GM19468 (cell line): Measurements from ENCODE around the gene RSBN1L.

ENCODE experiments used
- ATAC-seq: cut with Tn5 transposase; IDR thresholded peaks from one replicate; pipeline ENCODE4 v1.9.1; 2021; ENCODE audit warnings: mild to moderate bottlenecking, moderate library complexity, moderate number of reproducible peaks; ENCODE audit not compliant: unreplicated experiment; ENCODE audit errors: extremely low read depth

RSBN1L gene

DNA sequence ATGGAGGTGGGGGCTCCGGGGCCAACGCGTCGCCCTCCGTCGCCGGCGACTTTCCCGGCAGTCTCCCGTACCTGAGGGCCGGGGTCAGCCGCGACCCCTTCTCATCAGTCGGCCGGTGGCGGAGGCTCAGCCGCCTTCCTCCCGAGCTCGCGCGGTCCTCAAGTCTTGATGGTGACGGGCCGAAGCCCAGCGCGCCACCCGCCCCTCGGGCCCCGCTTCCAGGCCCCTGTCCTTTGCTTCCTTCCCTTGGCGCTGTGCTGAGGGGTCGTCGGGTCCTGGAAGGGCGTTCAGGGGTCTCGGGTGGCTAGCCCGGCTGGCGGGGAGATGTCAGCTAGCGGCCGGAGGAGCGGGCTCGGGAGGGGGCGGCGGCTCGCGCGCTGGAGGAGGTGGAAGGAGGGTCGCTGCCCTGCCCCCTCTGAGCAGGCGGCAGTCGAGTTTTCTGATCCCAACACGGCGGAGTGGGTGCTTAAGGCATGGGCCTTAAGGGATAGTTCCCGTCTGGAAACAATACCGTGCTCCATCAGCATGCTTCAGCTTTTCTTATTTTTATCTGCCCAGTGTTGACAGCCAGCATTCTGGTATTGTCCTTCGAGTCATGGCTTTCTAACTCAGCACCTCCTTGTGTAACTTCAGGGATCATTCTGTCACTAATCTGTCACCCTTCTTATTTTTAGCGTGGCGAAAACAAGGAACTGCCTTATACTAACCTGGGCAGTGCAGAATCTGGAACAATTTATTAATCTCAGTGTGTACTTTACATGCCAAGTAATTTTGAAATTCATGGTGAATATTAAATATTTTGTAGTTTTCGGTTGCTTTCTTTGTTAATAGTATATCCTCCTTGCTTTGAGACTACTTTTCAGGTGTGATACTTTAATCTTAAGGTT is 103.1 kb downstream of the RSBN1L start:
- ATAC-seq = no peak

DNA sequence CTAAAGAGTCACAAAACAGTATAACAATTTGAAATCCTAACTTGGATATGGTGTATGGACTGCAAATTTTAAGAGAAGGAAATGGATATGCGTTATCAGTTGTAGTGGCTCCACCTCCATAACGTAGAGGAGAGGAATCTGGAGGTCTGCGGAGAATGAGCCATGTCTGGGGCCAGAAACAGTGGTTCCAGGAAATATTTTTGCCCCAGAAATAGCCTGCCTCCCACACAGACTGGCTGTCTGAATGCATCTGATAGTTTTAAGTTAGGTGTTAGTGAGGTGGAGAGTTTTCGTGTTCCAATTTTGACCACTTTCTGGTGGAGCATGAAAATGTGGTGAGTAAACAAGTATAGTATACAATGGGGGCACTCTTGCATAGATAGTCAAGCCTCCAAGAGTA is 103.9 kb downstream of the RSBN1L start:
- ATAC-seq = no peak

DNA sequence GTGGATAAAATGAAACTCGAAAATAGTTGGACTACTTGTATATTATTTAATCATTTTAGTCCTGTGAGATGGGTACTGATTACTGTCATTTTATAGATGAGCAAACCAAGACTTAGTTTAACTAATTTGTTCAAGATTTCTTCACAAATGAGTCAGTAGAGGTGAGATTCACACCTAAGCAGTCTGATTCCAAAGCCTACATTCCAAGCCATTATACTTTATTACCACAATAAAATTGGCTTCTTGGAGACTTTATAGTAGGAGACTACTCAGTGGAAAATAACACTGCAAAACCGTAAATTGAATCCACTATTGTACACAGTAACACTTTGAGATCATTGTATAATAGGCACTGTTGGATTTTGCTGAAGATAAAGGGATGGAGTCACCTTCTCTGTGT is 104.5 kb downstream of the RSBN1L start:
- ATAC-seq = no peak

DNA sequence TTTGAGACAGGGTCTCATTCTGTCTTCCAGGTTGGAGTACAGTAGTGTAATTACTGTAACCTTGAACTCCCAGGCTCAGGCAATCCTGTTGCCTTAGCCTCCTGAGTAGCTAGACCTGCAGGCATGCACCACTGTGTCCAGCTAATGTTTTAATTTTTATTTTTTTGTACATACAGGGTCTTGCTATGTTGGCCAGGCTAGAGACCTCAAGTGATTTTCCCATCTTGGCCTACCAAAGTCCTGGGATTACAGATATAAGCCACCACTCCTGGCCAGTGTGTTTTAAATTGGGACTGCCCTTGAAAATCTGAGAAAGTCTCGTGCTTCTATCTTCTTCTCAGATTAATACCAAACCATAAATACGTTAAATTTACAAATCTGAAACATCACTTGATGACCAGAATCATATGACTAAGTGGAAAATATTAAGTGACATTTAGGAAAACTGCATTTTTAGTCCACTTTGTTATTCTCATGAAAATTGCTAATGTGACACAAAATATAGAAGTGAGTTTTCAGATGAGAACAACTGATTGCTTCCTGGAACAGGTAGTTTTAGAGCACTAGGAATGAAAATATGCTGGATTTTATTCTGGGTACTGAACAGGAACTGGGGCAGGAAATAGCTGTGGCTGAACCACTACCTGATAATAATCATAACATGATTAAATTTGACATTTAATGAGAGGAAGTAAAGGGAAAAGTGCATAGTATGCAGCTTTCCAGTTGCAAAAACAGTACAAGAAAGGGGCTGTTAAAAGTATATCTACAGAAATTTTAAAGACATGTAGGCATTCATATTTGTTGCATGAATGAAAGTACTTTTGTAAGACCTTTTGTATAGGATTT is 106.5 kb downstream of the RSBN1L start:
- no peak for ATAC-seq

DNA sequence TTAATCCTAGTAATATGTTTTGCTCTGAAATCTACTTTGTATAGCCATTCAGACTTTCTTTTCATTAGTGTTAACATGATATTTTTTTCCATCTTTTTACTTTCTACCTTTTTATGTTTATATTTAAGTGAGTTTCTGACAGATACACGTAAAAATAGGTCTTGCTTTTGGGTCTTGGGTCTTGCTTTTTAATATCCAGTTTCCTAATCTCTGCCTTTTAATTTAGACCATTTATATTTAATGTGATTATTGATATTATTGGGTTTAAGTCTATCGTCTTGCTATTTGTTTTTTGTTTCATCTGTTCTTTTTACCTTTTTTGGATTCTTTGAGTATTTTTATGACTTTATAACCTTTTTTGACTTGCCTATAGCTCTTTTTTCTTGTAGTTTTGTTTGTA is 110.2 kb downstream of the RSBN1L start:
- no peak for ATAC-seq

DNA sequence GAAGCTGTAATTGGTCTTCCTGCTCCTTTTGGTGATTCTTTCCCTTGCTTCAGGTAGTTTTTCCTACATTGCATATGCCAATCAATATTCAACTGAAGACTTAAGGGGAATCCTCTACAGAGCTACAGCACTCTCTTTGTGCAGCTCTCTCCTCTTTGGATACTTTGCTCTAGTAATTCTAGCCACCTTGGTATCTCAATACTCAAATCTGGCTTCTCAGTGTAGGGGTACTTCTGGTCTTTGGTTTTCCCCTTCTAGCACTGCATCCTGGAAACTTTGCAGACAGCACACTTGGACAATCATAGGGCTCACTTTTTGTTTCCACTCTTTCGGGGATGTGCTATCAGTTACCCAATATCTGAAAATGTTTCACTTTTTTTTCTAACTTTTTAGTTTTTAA is 112.3 kb downstream of the RSBN1L start:
- ATAC-seq = no peak

DNA sequence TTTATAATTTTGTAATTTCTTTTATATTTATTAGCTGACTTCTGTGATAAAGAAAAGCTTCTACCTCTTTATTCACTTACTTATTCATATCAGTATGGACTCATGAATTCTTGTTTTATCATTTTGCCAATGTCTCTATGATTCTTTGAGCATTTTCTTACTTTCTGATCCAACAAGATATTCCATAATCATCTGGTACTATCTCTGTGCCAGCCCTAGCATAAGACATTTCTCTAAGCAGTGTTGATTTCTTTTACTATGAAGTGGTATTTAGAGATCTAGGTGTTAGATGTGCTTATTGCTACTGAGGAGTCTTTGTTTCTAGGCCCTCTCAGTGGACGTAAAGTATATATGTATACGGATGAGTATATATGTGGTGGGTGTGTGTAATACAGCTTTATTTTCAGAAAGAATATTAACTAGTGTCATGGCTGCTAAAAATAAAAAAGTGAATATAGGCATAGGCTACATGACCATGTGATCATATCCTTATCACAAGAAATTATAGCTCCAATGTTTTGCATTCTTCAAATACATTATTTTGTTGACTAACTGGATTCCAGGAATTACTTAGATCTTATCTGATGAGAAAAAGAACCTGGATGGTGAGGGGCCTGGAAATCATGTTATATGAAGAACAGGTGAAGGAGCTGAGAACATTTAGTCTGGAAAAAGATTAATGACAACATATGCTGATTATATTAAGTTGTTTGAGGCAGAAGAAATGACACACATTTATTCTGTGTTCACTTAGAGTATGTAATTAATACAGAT is 115.4 kb downstream of the RSBN1L start:
- ATAC-seq = no peak

DNA sequence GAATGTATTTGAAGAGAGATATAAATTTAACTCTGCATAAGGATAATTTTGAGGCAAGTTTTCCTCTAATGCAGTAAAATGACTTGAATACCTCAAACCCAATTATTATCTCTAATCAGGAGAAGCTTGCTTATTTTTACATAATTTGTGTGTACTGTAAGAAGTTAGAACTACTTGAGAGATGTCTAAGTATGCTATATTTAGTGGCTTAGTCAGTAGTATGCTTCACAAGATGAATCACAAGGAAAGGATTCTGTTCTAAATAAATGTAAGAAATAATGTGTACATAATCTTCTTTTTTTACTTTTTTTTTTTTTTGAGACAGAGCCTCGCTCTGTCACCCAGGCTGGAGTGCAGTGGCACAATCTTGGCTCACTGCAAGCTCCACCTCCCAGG is 116.0 kb downstream of the RSBN1L start:
- ATAC-seq = no peak

DNA sequence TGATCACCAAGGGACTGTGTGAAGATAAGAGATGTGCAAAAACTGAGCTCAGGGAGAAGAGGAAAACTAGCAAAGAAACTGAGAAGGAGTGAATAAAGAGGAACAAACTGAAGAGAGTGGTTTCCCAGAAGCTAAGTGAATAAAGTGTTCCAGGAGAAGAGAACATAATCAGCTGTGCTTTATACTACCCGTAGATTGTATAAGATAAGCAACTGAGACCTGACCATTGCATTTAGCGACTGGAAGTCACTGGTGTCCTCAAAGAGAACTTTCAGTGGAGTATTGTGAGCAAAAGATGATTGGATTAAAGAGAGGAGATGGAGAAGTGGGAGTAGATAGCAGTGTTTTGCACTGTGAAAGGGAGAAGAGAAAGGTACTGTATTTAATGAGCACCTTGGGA is 116.9 kb downstream of the RSBN1L start:
- ATAC-seq = no peak

DNA sequence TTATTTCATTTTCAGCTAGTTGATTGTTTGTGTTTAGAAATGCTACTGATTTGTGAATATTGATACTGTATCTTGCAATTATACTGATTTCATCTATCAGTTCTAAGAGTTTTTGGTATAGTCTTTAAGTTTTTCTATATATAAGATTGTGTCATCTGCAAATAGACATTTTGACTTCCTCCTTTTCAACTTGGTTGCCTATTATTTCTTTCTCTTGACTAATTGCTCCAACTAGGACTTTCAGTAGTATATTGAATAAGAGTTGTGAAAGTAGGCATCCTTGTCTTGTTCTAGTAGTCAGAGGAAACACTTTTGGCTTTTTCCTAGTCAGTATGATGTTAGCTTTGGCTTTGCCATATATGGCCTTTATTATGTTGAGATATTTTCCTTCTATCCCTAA is 122.8 kb downstream of the RSBN1L start:
- no peak for ATAC-seq

DNA sequence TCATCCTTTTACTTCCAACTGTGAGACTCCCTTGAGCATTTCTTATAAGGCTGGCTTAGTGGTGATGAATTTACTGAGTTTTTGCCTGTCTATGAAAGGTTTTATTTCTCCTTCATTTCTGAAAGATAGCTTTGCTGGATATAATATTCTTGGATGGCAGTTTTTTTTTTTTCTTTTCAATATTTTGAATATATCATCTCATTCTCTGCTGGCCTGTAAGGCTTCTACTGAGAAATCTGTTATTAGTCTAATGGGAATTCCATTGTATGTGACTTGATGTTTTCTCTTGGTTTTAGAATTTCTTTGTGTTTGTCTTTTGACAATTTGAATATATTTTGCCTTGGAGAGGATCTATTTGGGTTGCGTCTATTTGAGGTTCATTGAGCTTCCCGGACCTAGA is 124.7 kb downstream of the RSBN1L start:
- ATAC-seq = no peak

DNA sequence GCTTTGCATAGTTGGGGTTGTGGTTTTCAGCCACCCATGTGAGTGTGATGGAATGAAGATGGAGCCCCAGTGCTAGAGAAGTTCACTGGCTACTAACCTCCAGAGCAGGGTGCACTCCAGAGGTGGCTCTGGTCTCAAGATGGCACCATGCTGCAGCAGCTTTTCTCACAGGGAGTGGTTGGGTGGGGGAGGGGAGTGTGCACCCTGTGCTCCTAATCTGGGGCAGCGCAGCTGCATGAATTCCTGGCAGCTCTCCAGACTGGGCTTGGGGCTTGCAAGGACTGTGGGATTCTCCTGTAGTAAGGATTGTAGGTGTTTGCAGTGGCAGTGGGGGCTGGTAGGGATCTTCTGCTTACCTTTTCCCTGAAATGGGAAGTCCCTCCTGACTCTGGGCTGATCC is 126.0 kb downstream of the RSBN1L start:
- ATAC-seq = no peak

DNA sequence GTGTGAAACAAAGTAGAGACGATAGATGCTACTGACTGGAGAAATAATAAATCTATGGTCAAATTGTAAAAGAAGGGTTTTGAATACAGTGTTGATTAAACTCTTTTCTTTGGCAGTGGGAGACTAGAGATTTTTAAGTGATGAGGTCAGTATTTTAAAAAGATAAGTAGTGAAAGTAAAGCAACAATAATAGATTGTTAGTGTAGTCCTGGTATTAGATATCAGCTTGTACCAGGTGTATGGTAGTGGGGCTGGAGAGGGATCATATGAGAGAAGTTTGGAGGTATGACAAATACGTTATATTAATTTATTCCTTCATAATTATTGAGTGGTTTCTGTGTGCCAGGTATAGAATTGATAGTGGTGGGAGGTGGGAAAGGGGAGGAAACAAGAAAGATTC is 127.5 kb downstream of the RSBN1L start:
- no peak for ATAC-seq

DNA sequence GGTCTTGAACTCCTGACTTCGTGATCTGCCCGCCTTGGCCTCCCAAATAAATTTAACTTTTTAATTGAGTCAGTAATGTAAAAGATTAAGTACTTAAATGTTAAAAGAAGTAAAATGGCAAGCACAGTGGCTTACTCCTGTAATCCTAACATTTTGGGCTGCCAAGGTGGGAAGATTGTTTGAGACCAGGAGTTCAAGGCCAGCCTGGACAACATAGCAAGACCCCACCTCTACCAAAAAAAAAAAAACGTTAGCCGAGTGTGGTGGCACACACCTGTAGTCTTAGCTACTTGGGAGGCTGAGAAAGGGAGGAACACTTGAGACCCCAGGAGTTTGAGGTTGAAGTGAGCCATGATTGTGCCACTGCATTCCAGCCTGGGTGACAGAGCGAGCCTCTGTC is 128.4 kb downstream of the RSBN1L start:
- ATAC-seq = no peak

DNA sequence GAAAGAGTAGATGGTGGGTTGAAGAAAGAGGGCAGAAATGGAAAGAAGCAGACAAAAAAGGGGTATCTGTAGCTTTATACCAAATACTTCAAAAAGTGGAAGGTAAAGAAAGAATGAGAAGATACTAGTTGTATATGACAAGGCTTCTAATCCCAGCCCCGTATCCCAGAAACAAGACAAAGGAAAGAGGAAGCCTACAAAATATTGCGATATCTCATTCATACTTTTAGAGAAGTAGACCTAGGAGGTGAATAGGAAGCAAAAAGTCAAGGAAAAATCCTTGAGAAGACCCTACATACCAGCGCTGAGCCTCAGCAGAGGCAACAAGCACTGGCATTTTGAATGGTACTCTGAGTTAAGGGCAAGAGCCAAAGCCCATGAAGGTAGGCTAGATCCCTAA is 128.9 kb downstream of the RSBN1L start:
- no peak for ATAC-seq

DNA sequence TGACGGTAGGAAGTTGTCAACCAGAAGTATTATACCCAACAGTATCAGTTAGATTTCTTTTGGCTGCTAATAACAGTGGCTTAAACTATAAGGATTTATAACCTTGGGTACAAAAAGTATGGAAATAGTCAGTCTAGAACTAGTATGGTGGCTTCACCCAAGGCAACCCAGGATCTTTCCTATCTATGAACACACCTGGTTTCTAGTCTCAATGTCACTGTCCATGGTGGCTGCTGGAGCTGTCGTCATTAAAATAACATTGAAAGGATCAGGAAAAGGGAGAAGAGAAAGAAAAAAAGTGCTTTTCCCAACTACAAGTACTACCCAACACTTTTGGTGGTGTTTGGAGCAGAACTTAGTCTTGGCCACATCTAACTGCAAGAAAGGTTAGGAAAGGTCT is 130.0 kb downstream of the RSBN1L start:
- ATAC-seq = no peak

DNA sequence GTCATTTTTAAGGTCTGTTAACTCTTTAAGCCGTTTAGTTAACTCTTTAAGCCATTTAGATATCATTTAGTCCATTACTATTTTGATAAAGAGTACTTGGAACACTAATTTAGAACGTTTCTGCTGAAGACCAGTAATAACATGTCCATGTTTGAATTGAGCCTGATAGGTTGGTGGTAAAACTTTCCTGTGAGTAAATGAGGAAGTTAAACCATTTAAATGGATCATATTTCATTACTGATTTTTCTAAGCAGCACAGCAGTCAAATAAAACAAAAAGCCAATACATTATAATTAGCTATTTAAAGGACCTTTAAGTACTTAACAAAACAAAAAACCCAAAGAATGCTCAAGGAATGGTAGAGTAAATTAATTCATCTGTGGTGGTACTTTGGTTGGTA is 131.7 kb downstream of the RSBN1L start:
- ATAC-seq = no peak

DNA sequence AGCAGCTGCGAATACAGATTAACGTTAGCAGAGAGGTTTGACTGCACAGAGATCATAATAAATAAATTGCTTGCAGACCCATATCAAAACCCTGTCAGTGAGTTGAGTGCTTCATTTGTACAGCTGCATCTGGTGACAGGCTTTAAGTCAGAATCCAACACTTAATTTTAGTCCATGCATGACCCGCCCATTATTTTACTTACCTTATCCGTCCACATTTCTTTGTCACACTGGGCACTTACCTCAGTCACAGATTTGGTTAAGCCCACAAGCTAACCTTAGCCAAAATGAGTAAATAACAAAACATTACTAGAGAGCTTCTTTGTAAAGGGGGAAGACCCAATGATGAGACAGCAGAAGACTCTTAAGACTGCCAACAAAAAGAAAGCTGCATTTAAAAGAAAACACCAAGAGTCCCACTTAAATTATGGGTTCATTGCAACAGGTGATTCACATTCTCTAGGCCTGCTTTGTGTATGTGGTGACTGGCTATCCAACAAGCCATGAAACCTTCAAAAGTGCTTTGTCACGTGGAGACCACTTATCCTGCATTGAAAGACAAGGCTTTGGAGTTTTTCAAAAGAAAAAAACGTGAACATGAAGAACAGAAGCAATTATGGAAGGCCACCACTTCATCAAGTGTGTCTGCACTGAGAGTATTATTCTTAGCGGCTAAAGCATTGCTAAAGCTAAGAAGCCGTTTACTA is 134.5 kb downstream of the RSBN1L start:
- ATAC-seq = no peak

DNA sequence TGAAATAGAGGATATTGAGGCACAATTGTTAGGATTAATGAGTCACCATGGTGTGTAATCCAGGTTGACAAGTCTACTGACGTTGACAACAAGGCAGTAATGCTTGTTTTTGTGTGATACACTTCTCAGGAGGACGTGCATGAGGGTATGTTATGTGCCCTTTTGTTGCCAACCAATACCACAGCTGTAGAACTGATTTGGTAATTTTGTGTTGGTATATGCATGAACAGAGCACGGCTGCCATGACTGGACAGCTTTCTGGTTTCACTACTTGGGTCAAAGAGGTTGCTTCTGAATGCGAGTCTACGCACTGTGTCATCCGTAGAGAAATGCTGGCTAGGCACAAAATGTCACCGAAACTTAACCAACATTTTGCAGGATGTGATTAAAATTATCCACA is 135.2 kb downstream of the RSBN1L start:
- no peak for ATAC-seq

DNA sequence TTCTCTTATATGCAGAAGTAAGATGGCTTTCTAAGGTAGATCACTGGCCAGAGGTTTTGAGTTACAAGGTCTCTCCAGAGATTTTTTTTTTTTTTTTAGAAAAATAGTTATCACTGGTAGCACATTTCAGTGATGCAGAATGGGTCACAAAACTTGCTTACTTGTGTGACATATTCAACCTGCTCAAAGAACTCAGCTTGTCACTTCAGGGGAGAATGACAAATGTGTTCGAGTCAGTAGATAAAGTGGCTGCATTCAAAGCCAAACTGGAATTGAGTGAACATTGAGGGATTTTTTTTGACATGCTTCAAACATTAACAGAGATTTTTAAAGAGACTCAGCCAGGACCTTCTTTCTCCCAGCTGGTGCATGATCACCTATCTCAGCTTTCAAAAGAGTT is 135.7 kb downstream of the RSBN1L start:
- no peak for ATAC-seq
